Stimulated activated CD4-positive, alpha-beta T cell treated with anti-CD3 and anti-CD28 coated beads, Interleukin-1b, Interleukin-23, amount 100 ng/mL, for 4 hours (primary cell): ENCODE results near the gene TSPAN17.
A peak's percentile ranks its signal among the peaks of the same experiment; 100 is the strongest.

Experiments
- DNase-seq, 2 donors: peaks; one replicate each; pipeline ENCODE4 v3.0.0-alpha.2; 2020; ENCODE audit warnings: low read depth in 2 of 2

TSPAN17 gene

GRCh38 chr5:176621661-176622079 lies 25.6 kb upstream of the TSPAN17 start:
- no peak for DNase-seq

GRCh38 chr5:176624142-176624541 lies 23.1 kb upstream of the TSPAN17 start:
- DNase-seq = no peak

DNA sequence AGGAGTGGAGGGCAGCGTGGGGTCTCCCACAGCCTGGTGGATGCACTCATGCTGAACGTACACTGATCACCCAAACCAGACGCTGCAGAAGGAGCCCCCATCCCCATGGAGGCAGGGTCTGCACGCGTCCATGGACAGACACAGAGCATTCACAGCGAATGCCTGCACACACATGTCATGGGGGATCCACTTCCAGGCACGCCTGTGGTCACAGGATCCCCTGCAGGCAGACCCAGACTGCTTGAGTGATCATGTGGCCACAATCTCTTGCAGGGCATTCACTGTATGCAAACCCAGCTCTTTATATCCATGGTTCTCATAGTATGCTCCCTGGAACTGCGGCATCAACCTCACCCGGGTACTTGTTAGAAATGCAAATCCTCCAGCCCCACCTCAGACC lies 22.3 kb upstream of the TSPAN17 start:
- DNase-seq = no peak

DNA sequence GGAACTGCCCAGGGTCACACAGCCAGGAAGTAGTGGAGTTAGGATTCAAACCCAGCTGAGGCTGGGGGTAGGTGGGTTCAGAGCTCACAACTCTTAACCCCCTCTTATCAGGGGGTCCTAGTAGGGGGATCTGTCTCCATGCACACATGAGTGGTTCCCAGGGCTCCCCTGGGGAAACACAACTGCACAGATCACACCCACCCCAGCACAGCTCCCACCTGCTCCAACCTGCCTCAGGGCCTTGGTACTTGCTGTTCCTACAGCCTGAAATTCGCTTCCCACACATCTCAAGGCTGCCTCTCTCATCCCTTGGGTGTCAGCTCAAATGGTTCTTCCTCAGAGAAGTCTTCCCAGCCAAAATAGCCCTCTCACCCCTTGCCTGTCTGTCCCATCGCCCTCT lies 21.8 kb upstream of the TSPAN17 start:
- DNase-seq = no peak

- DNase-seq = no peak
Observed at GRCh38 chr5:176625966-176626875, 21.1 kb upstream of the TSPAN17 start.

DNA sequence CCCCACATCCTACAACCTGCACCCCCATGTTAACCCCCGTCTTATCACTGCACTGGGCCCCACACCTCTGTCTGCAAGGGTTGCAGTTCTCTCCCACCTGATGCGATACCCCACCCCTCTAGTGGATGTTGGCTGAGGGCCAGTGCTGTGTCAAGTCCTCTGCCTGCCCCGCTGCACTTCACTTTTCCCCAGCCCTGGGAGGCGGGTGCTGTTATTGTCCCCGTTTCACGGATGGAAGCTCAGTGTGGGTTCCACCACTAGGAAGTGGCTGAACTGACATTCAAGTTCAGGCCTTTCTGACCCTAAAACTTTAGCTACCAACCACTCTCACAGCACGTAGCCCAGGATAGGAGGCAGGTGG lies 20.4 kb upstream of the TSPAN17 start:
- no peak for DNase-seq

GRCh38 chr5:176627582-176627981 lies 19.7 kb upstream of the TSPAN17 start:
- DNase-seq = no peak

GRCh38 chr5:176628406-176629228 lies 18.7 kb upstream of the TSPAN17 start:
- DNase-seq = no peak

DNA sequence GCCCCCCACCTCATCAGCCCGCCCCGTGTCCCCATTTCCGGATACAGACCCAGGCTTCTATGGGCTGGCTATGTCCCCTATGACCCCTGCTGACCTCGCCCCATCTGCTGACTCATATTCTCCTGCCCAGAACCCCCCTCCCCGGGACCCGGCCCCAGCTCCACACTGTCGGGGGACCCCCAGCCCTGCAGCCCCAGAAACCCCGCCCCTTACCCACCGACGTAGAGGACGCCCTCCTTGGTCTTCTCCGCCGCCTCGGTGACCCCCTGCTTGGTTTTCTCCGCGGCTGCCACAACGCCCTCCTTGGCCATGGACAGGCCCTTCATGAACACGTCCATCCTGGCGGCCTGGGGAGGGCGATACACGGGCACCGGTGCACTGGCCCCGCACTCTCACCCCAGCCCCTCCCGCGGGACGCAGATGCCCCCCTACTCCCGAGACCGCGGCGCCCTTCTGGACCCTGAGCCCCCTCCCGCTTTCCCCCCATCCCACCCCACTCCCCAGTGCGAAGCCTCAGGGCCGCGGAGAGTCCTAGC lies 17.9 kb upstream of the TSPAN17 start:
- DNase-seq = no peak

GRCh38 chr5:176629853-176630680 lies 17.2 kb upstream of the TSPAN17 start, which contains the start of the genes EIF4E1B and SNCB:
TSS of gene EIF4E1B (plus strand) at chr5:176630675. CDS start at chr5:176642788, 12,113 bp downstream.
TSS of gene SNCB (minus strand) at chr5:176630534. CDS start at chr5:176629654, 880 bp downstream.
- DNase-seq = peak in 1 of 2 donors; percentile 51

DNA sequence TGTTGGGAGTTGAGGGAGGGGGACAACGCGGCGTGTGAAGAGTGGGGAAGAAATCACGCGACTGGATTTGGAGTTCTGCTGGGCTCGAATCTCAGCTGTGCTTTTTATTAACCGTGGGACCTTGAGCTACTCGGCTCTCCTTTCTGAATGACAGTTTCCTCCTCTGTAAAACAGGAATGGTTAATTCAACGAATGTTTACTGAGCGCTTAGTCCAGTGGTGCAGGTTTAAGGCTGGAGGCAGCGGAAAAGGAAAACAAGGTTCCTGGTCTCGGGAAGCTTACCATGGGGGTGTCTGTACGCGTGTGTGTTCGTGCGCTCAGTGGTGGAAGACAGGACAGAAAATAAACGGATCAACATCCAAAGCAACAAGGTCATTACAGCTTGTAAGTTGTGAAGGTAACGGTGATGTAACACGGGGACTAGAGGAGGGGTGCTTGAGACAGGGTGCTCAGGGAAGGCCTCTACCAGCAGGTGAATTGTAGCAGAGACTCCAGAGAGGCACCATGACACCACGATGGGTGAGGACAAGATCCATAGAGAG lies 16.5 kb upstream of the TSPAN17 start:
- DNase-seq = no peak

GRCh38 chr5:176631383-176632200 lies 15.7 kb upstream of the TSPAN17 start:
- DNase-seq = no peak

- no peak for DNase-seq
Observed at GRCh38 chr5:176632745-176633144, 14.5 kb upstream of the TSPAN17 start.

GRCh38 chr5:176633598-176633997 lies 13.7 kb upstream of the TSPAN17 start:
- no peak for DNase-seq

DNA sequence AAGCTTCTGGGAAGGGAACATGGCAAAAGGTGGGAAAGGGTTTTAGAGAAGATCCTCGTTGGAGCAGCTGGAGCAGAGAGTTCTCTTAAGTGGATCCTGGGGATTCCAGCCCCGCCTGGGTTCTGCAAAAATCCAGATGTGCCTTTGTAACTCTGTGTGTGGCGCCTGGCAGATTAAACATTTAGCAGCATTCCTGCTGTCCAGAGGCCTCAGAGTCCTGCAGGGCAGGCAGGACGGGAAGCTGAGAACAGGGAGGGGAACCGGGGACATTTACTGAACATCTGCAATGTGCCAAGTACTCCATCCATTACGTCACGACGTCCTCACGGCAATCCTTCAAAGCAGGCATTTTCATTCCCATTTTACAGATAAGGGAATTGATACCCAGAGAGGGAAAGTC lies 10.9 kb upstream of the TSPAN17 start:
- no peak for DNase-seq

GRCh38 chr5:176637556-176637955 lies 9.7 kb upstream of the TSPAN17 start:
- no peak for DNase-seq

DNA sequence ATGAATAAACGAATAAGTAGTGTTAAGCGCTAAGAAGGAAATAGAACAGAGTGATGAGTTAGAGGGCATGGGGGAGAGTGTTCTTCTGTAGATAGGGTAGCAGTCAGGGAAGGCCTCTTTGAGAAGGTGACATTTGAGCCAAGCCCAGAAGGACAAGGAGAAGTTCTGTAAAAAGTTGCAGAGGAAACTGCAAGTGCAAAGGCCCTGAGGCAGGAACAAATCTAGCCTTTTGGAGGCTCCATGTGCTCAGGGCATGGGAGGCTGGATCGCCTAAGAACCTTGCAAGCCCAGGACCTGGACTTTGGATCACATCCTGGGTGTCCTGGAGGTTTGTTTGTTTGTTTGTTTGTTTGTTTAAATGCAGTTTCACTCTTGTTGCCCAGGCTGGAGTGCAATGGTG lies 8.8 kb upstream of the TSPAN17 start:
- DNase-seq = no peak

DNA sequence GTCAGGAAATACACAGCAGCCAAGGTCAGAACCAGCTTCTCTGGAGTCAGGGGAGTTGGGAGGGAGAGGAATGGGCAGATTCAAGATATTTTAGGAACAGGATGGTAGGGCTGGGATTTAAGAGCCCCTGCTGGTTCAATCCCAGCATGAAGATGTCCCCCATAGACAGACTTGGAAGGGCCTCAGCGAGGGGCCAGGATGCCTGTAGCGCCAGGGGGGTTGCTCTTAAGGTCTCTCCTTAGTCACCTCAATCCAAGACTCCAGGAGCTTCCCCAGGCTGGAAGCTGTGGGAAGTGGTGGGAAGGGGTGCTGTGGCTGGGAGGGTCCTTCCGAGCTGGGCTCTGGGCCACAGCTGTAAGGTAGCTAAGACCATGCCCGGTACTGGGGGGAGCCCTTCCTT lies 8.1 kb upstream of the TSPAN17 start:
- no peak for DNase-seq

DNA sequence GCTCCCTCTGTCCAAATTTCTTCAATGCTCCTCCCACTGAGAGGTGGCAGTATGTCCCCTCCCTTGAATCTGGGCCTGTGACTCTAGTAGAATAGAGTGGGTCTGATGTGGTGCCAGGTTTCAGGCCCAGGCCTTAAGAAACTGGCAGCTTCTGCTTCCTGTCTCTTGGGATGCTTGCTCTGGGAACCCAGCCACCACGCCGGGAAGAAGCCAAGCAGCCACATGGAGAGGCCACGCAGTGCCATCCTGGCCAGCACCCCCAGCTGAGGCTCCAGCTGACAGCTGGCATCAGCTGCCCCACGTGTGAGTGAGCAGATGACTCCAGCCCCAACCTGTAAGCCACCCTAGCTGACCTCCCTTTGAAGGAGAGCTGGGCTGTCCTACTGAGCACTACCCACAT lies 7.3 kb upstream of the TSPAN17 start:
- DNase-seq = no peak

DNA sequence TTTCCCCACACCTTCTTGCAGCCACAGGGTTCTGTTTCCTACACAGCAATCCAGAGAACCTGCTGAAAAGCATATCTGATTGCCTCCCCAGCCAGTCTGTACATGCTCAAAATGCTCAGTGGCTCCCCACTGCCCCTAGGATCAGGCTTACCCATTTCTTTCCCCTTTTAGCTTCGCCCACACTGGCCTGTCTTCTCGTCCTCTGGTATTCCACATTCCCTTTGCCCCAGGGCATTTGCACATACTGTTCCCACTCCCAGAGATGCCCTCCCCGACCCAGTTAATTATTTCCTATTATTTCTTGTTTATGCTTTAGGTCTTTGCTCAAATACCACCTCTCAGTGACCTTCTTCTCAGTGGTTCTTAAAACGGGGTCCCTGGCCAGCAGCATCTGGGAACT lies 6.7 kb upstream of the TSPAN17 start:
- DNase-seq = no peak
